Colonic mucosa (tissue), 4 donors: ENCODE data around the gene ZNF750. TPM values are rescaled to one million over a fixed set of nuclear protein-coding genes. Genes with fewer than 3 reads are reported as not detected.

Experiments used
- DNase-seq: peaks from one replicate; pipeline ENCODE4 v3.0.0-alpha.2; 2020
- H3K27ac ChIP-seq: fragments of 200-600 bp; one replicate; pipeline ENCODE4 v1.8.0; 2021
- H3K27me3 ChIP-seq: fragments of 200-600 bp; one replicate; pipeline ENCODE4 v1.8.0; 2021
- H3K36me3 ChIP-seq: fragments of 200-600 bp; one replicate; pipeline ENCODE4 v1.8.0; 2021
- H3K4me1 ChIP-seq: fragments of 200-600 bp; one replicate; pipeline ENCODE4 v1.8.0; 2021; ENCODE audit warnings: mild to moderate bottlenecking
- H3K4me3 ChIP-seq: fragments of 200-600 bp; one replicate; pipeline ENCODE4 v1.8.0; 2021
- H3K9ac ChIP-seq, 2 donors: one replicate each; pipeline ENCODE4 v1.7.0; 2013; ENCODE audit warnings: control low read depth in 2 of 2, low read depth in 2 of 2, low read length in 2 of 2
- H3K9me3 ChIP-seq: fragments of 200-600 bp; one replicate; pipeline ENCODE4 v1.8.0; 2021
- CTCF ChIP-seq: fragments of 200-600 bp; IDR thresholded peaks from one replicate; pipeline ENCODE4 v1.8.0; 2022; ENCODE audit warnings: antibody characterized with exemption, mild to moderate bottlenecking
- intact Hi-C: fragments of 100-400 bp; cut with DNase I; formaldehyde crosslinking; loops from one replicate; pipeline ENCODE4 v1.14.1; 2022
- total RNA-seq, 2 donors: library from RNA; stranded (reverse); fragmentation: NEBNext Ultra II Directional in 1 of 2; extraction: Animal tissue kit (Norgen Biotek cat#: 25700) in 1 of 2; gene quantifications; one replicate each; pipeline ENCODE4 v1.2.1, GENCODE V29; 2021
- donor health status: healthy.
- donor health status: DM: no; HTN: no; CAD: no.
- donor health status: DM: no; HTN: no; CAD: no.

The ZNF750 gene
- total RNA-seq, 2 donors from 2014 or later, result not detected

GRCh38 chr17:82844796-82845162 is 5.0 kb upstream of the ZNF750 start:
- DNase-seq, result no peak
- H3K9me3 ChIP-seq, result no peaks in the 10 kb centered on the region
- no peaks in the 10 kb centered on the region for H3K4me1 ChIP-seq
- H3K27me3 ChIP-seq, result no peaks in the 10 kb centered on the region
- intact Hi-C loops, result no loop called here
- H3K4me3 ChIP-seq, result no peak overlapping the region
- H3K36me3 ChIP-seq, result no peaks in the 10 kb centered on the region
- TF ChIP-seq CTCF, result no peak
- no peak overlapping the region for H3K27ac ChIP-seq
- H3K9ac ChIP-seq, result no peak overlapping the region

GRCh38 chr17:82843904-82844680 is 4.3 kb upstream of the ZNF750 start:
- TF ChIP-seq CTCF, result no peak
- no peaks in the 10 kb centered on the region for H3K27me3 ChIP-seq
- H3K4me1 ChIP-seq, result no peaks in the 10 kb centered on the region
- no peak overlapping the region for H3K27ac ChIP-seq
- intact Hi-C loops, result no loop called here
- no peaks in the 10 kb centered on the region for H3K9me3 ChIP-seq
- H3K36me3 ChIP-seq, result no peaks in the 10 kb centered on the region
- H3K4me3 ChIP-seq, result no peak overlapping the region
- H3K9ac ChIP-seq, result no peak overlapping the region
- no peak for DNase-seq

- no peak overlapping the region for H3K9ac ChIP-seq
- peaks cover under 1% of the 10 kb centered on the region for H3K4me1 ChIP-seq
- H3K9me3 ChIP-seq, result no peaks in the 10 kb centered on the region
- H3K27ac ChIP-seq, result no peak overlapping the region
- H3K4me3 ChIP-seq, result no peak overlapping the region
- intact Hi-C loops, result no loop called here
- no peak for TF ChIP-seq CTCF
- no peak for DNase-seq
- H3K27me3 ChIP-seq, result no peaks in the 10 kb centered on the region
- H3K36me3 ChIP-seq, result no peaks in the 10 kb centered on the region
Measured at GRCh38 chr17:82841921-82842596, 2.2 kb upstream of the ZNF750 start.

GRCh38 chr17:82840431-82840831 is 609 bp upstream of the ZNF750 start:
- H3K9me3 ChIP-seq, result no peaks in the 10 kb centered on the region
- H3K36me3 ChIP-seq, result no peaks in the 10 kb centered on the region
- no peak overlapping the region for H3K9ac ChIP-seq
- intact Hi-C loops, result no loop called here
- no peaks in the 10 kb centered on the region for H3K27me3 ChIP-seq
- DNase-seq, result no peak
- no peak overlapping the region for H3K27ac ChIP-seq
- no peak overlapping the region for H3K4me3 ChIP-seq
- TF ChIP-seq CTCF, result no peak
- peaks cover 8% of the 10 kb centered on the region for H3K4me1 ChIP-seq

- intact Hi-C loops, result no loop called here
- peak overlapping the region; percentile 33 to 61 for H3K9ac ChIP-seq
- peak overlapping the region; percentile 84 for H3K27ac ChIP-seq
- DNase-seq, result peak; percentile 86
- no peaks in the 10 kb centered on the region for H3K9me3 ChIP-seq
- no peaks in the 10 kb centered on the region for H3K36me3 ChIP-seq
- no peak overlapping the region for H3K4me3 ChIP-seq
- no peak for TF ChIP-seq CTCF
- peaks cover 8% of the 10 kb centered on the region for H3K4me1 ChIP-seq
- H3K27me3 ChIP-seq, result no peaks in the 10 kb centered on the region
Measured at GRCh38 chr17:82838386-82839063, 1.3 kb downstream of the ZNF750 start.
